NB4 (cell line): ENCODE data around the gene CECR2.

Experiments
- CTCF ChIP-seq: IDR thresholded peaks from one replicate; pipeline ENCODE4 v1.5.1; 2012; ENCODE audit warnings: low read depth, low read length
- MAX ChIP-seq: IDR thresholded peaks from 2 replicates; pipeline ENCODE4 v1.6.1; 2011; ENCODE audit warnings: low read depth, low read length
- MYC ChIP-seq: IDR thresholded peaks from 2 replicates; pipeline ENCODE4 v1.6.1; 2011; ENCODE audit warnings: low read depth, low read length
- POLR2A ChIP-seq: IDR thresholded peaks from 2 replicates; pipeline ENCODE4 v1.6.1; 2011; ENCODE audit warnings: mild to moderate bottlenecking; ENCODE audit not compliant: insufficient read length; ENCODE audit errors: extremely low read depth

DNA sequence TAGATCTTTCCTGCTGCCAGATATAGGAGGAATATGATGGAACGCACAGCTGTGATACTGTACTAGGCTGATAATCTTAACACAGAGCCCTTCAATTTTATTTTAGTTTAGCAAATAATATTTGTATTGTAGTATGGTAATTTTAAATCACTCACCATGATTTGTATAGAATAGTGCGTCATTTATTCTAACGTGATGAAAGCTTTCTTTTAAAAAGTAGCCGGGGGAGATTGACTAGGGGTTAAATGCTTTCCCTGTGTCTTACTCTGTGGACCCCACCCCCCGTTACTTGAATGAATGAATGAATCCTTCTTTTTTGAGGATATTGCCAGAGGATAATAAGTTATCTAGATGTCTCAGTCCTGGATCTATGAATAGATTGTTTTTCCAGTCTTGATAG lies 72.1 kb downstream of the CECR2 start:
- TF ChIP-seq CTCF: no peak
- TF ChIP-seq POLR2A: no peak
- TF ChIP-seq MYC: no peak
- TF ChIP-seq MAX: no peak
